Lower leg skin (tissue), 3 donors: Measurements from ENCODE around the gene FAM53B.

Experiments
- CTCF ChIP-seq, 3 donors: fragments of 450-650 bp; IDR thresholded peaks; one replicate each; pipeline ENCODE4 v1.5.1; 2016; ENCODE audit warnings: antibody characterized with exemption in 3 of 3, mild to moderate bottlenecking in 3 of 3, moderate library complexity in 2 of 3
- POLR2A ChIP-seq, 2 donors: fragments of 450-650 bp; IDR thresholded peaks; one replicate each; pipeline ENCODE4 v1.6.1; 2016 to 2017; ENCODE audit warnings: antibody characterized with exemption in 2 of 2, mild to moderate bottlenecking in 1 of 2, moderate library complexity in 1 of 2

- TF ChIP-seq CTCF (IDR thresholded peaks at IDR 0.05): no peak
- no peak for TF ChIP-seq POLR2A (IDR thresholded peaks at IDR 0.05)
Observed at GRCh38 chr10:124648131-124648475, 96.1 kb downstream of the FAM53B start.
